Transverse colon (tissue), 4 donors: Measurements from ENCODE around the gene ATP2B3. TPM values are rescaled to one million over a fixed set of nuclear protein-coding genes. Genes with fewer than 3 reads are reported as not detected.

ENCODE experiments used
- DNase-seq: peaks from one replicate; pipeline ENCODE4 v3.0.0-alpha.2; 2019
- H3K27ac ChIP-seq, 4 donors: fragments of 200-600 bp; sonication (generic); 2 replicates each; pipeline ENCODE4 v1.5.1; 2016 to 2018; ENCODE audit warnings: inconsistent platforms in 4 of 4
- H3K27me3 ChIP-seq: fragments of 200-600 bp; sonication (generic); 2 replicates; pipeline ENCODE4 v1.5.1; 2017; ENCODE audit warnings: inconsistent platforms
- H3K36me3 ChIP-seq, 4 donors: fragments of 200-600 bp; sonication (generic); 2 replicates each; pipeline ENCODE4 v1.5.1; 2017 to 2019; ENCODE audit warnings: inconsistent platforms in 4 of 4
- H3K4me1 ChIP-seq, 4 donors: fragments of 200-600 bp; sonication (generic); 2 replicates each; pipeline ENCODE4 v1.5.1; 2017 to 2020; ENCODE audit warnings: inconsistent platforms in 4 of 4
- H3K4me3 ChIP-seq, 4 donors: fragments of 200-600 bp; sonication (generic); 1 replicate in 1 of 4; 2 replicates in 3 of 4; pipeline versions ENCODE4 v1.5.1 to v1.6.1; 2017 to 2019; ENCODE audit warnings: inconsistent platforms in 4 of 4
- H3K9me3 ChIP-seq, 2 donors: fragments of 200-600 bp; sonication (generic); 2 replicates each; pipeline ENCODE4 v1.5.1; 2017 to 2019; ENCODE audit warnings: inconsistent platforms in 2 of 2
- CTCF ChIP-seq, 5 experiments: fragments of 200-600 bp in 3 of 5; fragments of 450-650 bp in 2 of 5; sonication (generic) in 3 of 5; IDR thresholded peaks; 1 replicate in 2 of 5; 2 replicates in 3 of 5; pipeline ENCODE4 v1.5.1; 2016 to 2017; ENCODE audit warnings: antibody characterized with exemption in 5 of 5, inconsistent platforms in 3 of 5, mild to moderate bottlenecking in 2 of 5, moderate library complexity in 1 of 5
- EP300 ChIP-seq: sonication (generic); formaldehyde crosslinking; IDR thresholded peaks from one replicate; pipeline ENCODE4 v1.6.1; 2017; ENCODE audit warnings: antibody characterized with exemption, low read depth
- POLR2A ChIP-seq: fragments of 450-650 bp; IDR thresholded peaks from one replicate; pipeline ENCODE4 v1.6.1; 2016; ENCODE audit warnings: antibody characterized with exemption, mild to moderate bottlenecking, moderate library complexity
- POLR2AphosphoS5 ChIP-seq, 3 donors: sonication (generic); formaldehyde crosslinking; IDR thresholded peaks; one replicate each; pipeline ENCODE4 v1.6.1; 2016; ENCODE audit warnings: antibody characterized with exemption in 3 of 3
- WGBS, 2 donors: methylation state at CpG; one replicate each; pipeline ENCODE4 v1.1.5; 2018; ENCODE audit warnings: low coverage in 1 of 2; 5-methylcytosine and 5-hydroxymethylcytosine counted together
- in situ Hi-C, 4 donors: fragments of 200-750 bp; cut with MboI; loops; one replicate each; pipeline versions ENCODE4 v1.15.0 to v1.15.1; 2017; ENCODE audit warnings: low sequenced_read_pairs in 3 of 4, low pct_ligation_motif_present in 1 of 4, low pct_unique_long_range_greater_than_20kb in 1 of 4
- intact Hi-C: fragments of 100-400 bp; cut with DNase I; formaldehyde crosslinking; loops from one replicate; pipeline ENCODE4 v1.15.1; 2023; ENCODE audit warnings: low total_unique reads
- total RNA-seq, 4 donors: library from RNA; depleted of rRNA; stranded (reverse); fragments of >200 nt; gene quantifications; one replicate each; pipeline ENCODE4 v1.1.0, GENCODE V29; 2016

ATP2B3 gene
- total RNA-seq, 4 donors from 2014 or later = not detected

- DNase-seq = no peak
- intact Hi-C loops = no loop called here
- H3K9me3 ChIP-seq = no peaks in the 10 kb centered on the region
- H3K27ac ChIP-seq = no peak overlapping the region
- no peak overlapping the region for H3K4me3 ChIP-seq
- TF ChIP-seq EP300 = no peak
- no peak for TF ChIP-seq POLR2AphosphoS5 (IDR thresholded peaks at IDR 0.05)
- no peak for TF ChIP-seq CTCF (IDR thresholded peaks at IDR 0.05)
- no peak for TF ChIP-seq POLR2A
- 83% methylated on average over 9 of the region's 9 CpGs; no CpG with 5 or more reads in 1 of the 2 donors for WGBS, 2 donors
- peaks cover 0 to 8% (median 0%) of the 10 kb centered on the region in 4 donors for H3K4me1 ChIP-seq
- in situ Hi-C loops = no loop called here
- H3K36me3 ChIP-seq = no peaks in the 10 kb centered on the region
- H3K27me3 ChIP-seq = peaks cover 8% of the 10 kb centered on the region
Observed at GRCh38 chrX:153610836-153611213, 93.4 kb downstream of the ATP2B3 start.

GRCh38 chrX:153611298-153612095, 94.1 kb downstream of the ATP2B3 start:
- intact Hi-C loops = no loop called here
- DNase-seq = no peak
- Histone ChIP-seq H3K36me3 (no peaks in the 10 kb centered on the region), H3K27ac (no peak overlapping the region), H3K27me3 (peaks cover 8% of the 10 kb centered on the region), H3K4me3 (no peak overlapping the region), H3K9me3 (no peaks in the 10 kb centered on the region), H3K4me1 (peaks cover 0 to 8% (median 0%) of the 10 kb centered on the region in 4 donors)
- 69% methylated on average over 14 of the region's 14 CpGs; no CpG with 5 or more reads in 1 of the 2 donors for WGBS, 2 donors
- TF ChIP-seq POLR2AphosphoS5 (IDR thresholded peaks at IDR 0.05) (no peak), POLR2A (no peak), CTCF (IDR thresholded peaks at IDR 0.05) (no peak), EP300 (no peak)
- in situ Hi-C loops = no loop called here

- peaks cover 8% of the 10 kb centered on the region for H3K27me3 ChIP-seq
- no peak overlapping the region for H3K27ac ChIP-seq
- H3K9me3 ChIP-seq = no peaks in the 10 kb centered on the region
- intact Hi-C loops (no loop called here), in situ Hi-C loops (no loop called here)
- no peak overlapping the region for H3K4me3 ChIP-seq
- no peaks in the 10 kb centered on the region for H3K36me3 ChIP-seq
- WGBS, 2 donors = 79% methylated on average over 10 of the region's 10 CpGs; no CpG with 5 or more reads in 1 of the 2 donors
- DNase-seq = no peak
- TF ChIP-seq CTCF (IDR thresholded peaks at IDR 0.05) (no peak), POLR2AphosphoS5 (IDR thresholded peaks at IDR 0.05) (no peak), EP300 (no peak), POLR2A (no peak)
- H3K4me1 ChIP-seq = peaks cover 0 to 8% (median 0%) of the 10 kb centered on the region in 4 donors
Observed at GRCh38 chrX:153612413-153612812, 95.0 kb downstream of the ATP2B3 start.

- in situ Hi-C loops = no loop called here
- DNase-seq = no peak
- H3K9me3 ChIP-seq = no peaks in the 10 kb centered on the region
- no peak for TF ChIP-seq POLR2A
- H3K27ac ChIP-seq = no peak overlapping the region
- no peak overlapping the region for H3K4me3 ChIP-seq
- WGBS, 2 donors = 65% methylated on average over 6 of the region's 6 CpGs; no CpG with 5 or more reads in 1 of the 2 donors
- intact Hi-C loops = no loop called here
- H3K36me3 ChIP-seq = no peaks in the 10 kb centered on the region
- H3K4me1 ChIP-seq = peaks cover 0 to 6% (median 0%) of the 10 kb centered on the region in 4 donors
- peaks cover 8% of the 10 kb centered on the region for H3K27me3 ChIP-seq
Observed at GRCh38 chrX:153614818-153615217, 97.4 kb downstream of the ATP2B3 start.
